Cardiac muscle cell (in vitro differentiated cells and primary cell): ENCODE results near the gene ZFP64. TPM values are rescaled to one million over a fixed set of nuclear protein-coding genes. Genes with fewer than 3 reads are reported as not detected.

Experiments
- DNase-seq, 2 donors: peaks; one replicate each; pipeline versions ENCODE4 v3.0.0 to v3.0.0-alpha.2; 2010 to 2017; ENCODE audit warnings: low read depth in 1 of 2, low spot score in 1 of 2
- H3K27ac ChIP-seq: fragments of 200-600 bp; sonication (generic); 2 replicates; pipeline ENCODE4 v1.5.1; 2016
- H3K27me3 ChIP-seq: fragments of 200-600 bp; sonication (generic); 2 replicates; pipeline ENCODE4 v1.6.0; 2016; ENCODE audit warnings: control low read depth
- H3K36me3 ChIP-seq: fragments of 200-600 bp; sonication (generic); 2 replicates; pipeline ENCODE4 v1.5.1; 2016; ENCODE audit warnings: control low read depth
- H3K4me1 ChIP-seq: fragments of 200-600 bp; sonication (generic); 2 replicates; pipeline ENCODE4 v1.8.1; 2017; ENCODE audit warnings: low read depth, mild to moderate bottlenecking, mixed run types
- H3K4me3 ChIP-seq: fragments of 200-600 bp; sonication (generic); 2 replicates; pipeline ENCODE4 v1.5.1; 2016; ENCODE audit warnings: mild to moderate bottlenecking
- H3K9me3 ChIP-seq: fragments of 200-600 bp; sonication (generic); 2 replicates; pipeline ENCODE4 v1.5.1; 2017; ENCODE audit warnings: low read depth, mild to moderate bottlenecking, control low read depth
- CTCF ChIP-seq: IDR thresholded peaks from 2 replicates; pipeline ENCODE4 v1.5.1; 2012; ENCODE audit warnings: low read depth, mild to moderate bottlenecking, low read length
- polyA plus RNA-seq: library from polyadenylated mRNA; unstranded; fragments of >200 nt; fragmentation: Nextera tagmentation; extraction: Ambion mirVana; gene quantifications from 2 replicates; pipeline ENCODE4 v1.2.1, GENCODE V29; 2016
- total RNA-seq: library from RNA; depleted of rRNA; stranded (reverse); fragments of >200 nt; gene quantifications from 2 replicates; pipeline ENCODE4 v1.2.3, GENCODE V29; 2016

ZFP64 gene
- total and polyA plus RNA-seq, 2 experiments from 2014 or later, result 9.6 to 17.7 TPM

GRCh38 chr20:52152416-52152815 lies 39.2 kb downstream of the ZFP64 start:
- Histone ChIP-seq H3K36me3 (peaks cover 9% of the 10 kb centered on the region), H3K27me3 (no peaks in the 10 kb centered on the region), H3K4me3 (no peak overlapping the region), H3K9me3 (no peaks in the 10 kb centered on the region), H3K27ac (no peak overlapping the region), H3K4me1 (no peaks in the 10 kb centered on the region)
- no peak for TF ChIP-seq CTCF
- no peak for DNase-seq

- peak; percentile 82 for TF ChIP-seq CTCF
- peak; percentile 56 to 68 for DNase-seq
Observed at GRCh38 chr20:52150440-52151258, 40.9 kb downstream of the ZFP64 start.

GRCh38 chr20:52145587-52145986 lies 46.0 kb downstream of the ZFP64 start:
- TF ChIP-seq CTCF, result no peak
- DNase-seq, result no peak
- no peak overlapping the region for H3K27ac ChIP-seq
- H3K36me3 ChIP-seq, result no peaks in the 10 kb centered on the region
- no peaks in the 10 kb centered on the region for H3K9me3 ChIP-seq
- H3K27me3 ChIP-seq, result no peaks in the 10 kb centered on the region
- H3K4me3 ChIP-seq, result no peak overlapping the region
- peaks cover 4% of the 10 kb centered on the region for H3K4me1 ChIP-seq

More at GRCh38 chr20:52150440-52151258, 40.9 kb downstream of the ZFP64 start:
- no peaks in the 10 kb centered on the region for H3K9me3 ChIP-seq
- no peak overlapping the region for H3K27ac ChIP-seq
- no peak overlapping the region for H3K4me3 ChIP-seq
- no peaks in the 10 kb centered on the region for H3K27me3 ChIP-seq
- H3K36me3 ChIP-seq, result peaks cover 9% of the 10 kb centered on the region
- no peaks in the 10 kb centered on the region for H3K4me1 ChIP-seq

GRCh38 chr20:52143277-52143676 lies 48.3 kb downstream of the ZFP64 start:
- H3K36me3 ChIP-seq, result no peaks in the 10 kb centered on the region
- no peak for TF ChIP-seq CTCF
- H3K9me3 ChIP-seq, result no peaks in the 10 kb centered on the region
- DNase-seq, result no peak
- H3K4me3 ChIP-seq, result no peak overlapping the region
- no peak overlapping the region for H3K27ac ChIP-seq
- peaks cover 4% of the 10 kb centered on the region for H3K4me1 ChIP-seq
- no peaks in the 10 kb centered on the region for H3K27me3 ChIP-seq

- Histone ChIP-seq H3K27me3 (no peaks in the 10 kb centered on the region), H3K36me3 (no peaks in the 10 kb centered on the region), H3K4me3 (no peak overlapping the region), H3K9me3 (no peaks in the 10 kb centered on the region), H3K27ac (no peak overlapping the region), H3K4me1 (peaks cover 4% of the 10 kb centered on the region)
- no peak for DNase-seq
- TF ChIP-seq CTCF, result no peak
Observed at GRCh38 chr20:52142757-52143156, 48.8 kb downstream of the ZFP64 start.
